ENCODE data around the gene RTN4R. TPM values are rescaled to one million over a fixed set of nuclear protein-coding genes. Genes with fewer than 3 reads are reported as not detected.

Gene RTN4R
- total and polyA plus RNA-seq, 2 of the 13 experiments (the other 11 are each of a cell fraction or from before 2014, with no cell fraction given) = 0.22 to 0.77 TPM

DNA sequence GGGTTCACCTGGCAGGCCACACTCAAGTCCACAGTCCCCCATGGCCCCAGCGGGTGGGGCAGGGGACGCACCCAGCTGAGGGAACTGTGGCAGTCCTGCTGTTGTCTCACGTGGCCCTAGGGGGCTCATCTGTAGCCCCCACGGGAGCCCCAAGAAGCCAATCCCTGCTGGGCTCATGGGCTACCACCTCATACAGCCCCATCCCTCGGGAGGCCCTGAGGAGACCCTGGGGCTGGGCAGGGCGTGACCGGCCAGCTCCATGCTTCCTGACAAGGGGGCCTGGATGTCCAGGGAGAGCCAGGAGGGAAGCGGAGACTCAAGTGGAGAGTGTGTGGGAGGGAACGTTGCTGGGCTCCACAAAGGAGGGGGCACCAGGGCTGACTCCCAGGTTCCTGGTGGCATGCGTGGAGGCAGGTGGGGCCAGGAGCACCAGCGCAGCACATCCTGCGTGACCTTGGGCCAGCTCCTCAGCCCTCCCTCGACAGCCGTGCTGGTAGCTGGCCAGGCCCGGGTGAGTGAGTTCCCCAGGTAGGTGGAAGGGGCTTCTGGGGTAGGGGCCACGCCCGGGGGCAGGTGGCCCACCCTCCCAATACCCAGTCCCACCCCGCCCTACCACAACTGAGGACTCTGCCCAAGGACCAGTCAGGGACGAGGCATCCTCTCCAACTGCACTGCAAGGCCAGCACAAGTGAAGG is 7.9 kb downstream of the RTN4R start:
- peaks cover 6 to 33% of the 10 kb centered on the region in 2 experiments; a peak in 4 of 5 replicates for H3K27me3 ChIP-seq (ENCODE audit: control insufficient read depth in 1 of 2, insufficient read depth in 2 of 2, low read length in 2 of 2)
- H3K27ac ChIP-seq (ENCODE audit: extremely low read length, insufficient read depth, low read length) = no peak overlapping the region
- no TSS peak for BruUV-seq (replicated peaks)
- H2AFZ ChIP-seq (ENCODE audit: low read length) = no peak overlapping the region
- H3K4me2 ChIP-seq (ENCODE audit: low read depth, low read length) = no peak overlapping the region
- peaks cover 12% of the 10 kb centered on the region for H3K4me1 ChIP-seq (ENCODE audit: insufficient read depth, low read length)
- ATAC-seq = no peak
- in situ Hi-C loops (cut with HindIII; ENCODE audit: extremely low pct_ligation_motif_present, low pct_unique_long_range_greater_than_20kb) = no loop called here
- peaks cover 6% of the 10 kb centered on the region; the same call in 1 of the 2 replicates for H4K20me1 ChIP-seq (ENCODE audit: insufficient read depth, low read length)
- 29% methylated on average over 6 of the region's 19 CpGs for WGBS (ENCODE audit: low lambda C conversion rate)
- H3K9me3 ChIP-seq (ENCODE audit: low read length) = no peaks in the 10 kb centered on the region
- ChIA-PET POLR2A (no interaction called here), CTCF (ENCODE audit: low intra/inter-chr PET ratio, low total read pairs) (no interaction called here)
- FAIRE-seq = no peak
- H3K36me3 ChIP-seq (replicated peaks in 1 of 2; ENCODE audit: control insufficient read depth in 1 of 2, insufficient read depth in 2 of 2, low read length in 2 of 2) = no peaks in the 10 kb centered on the region
- no peaks in the 10 kb centered on the region for H3K79me2 ChIP-seq (ENCODE audit: insufficient read depth, low read length)
- H3K9ac ChIP-seq (ENCODE audit: insufficient read depth, low read depth, low read length) = no peak overlapping the region
- DNase-seq (ENCODE audit: low spot score) = no peak
- H3K4me3 ChIP-seq (replicated peaks in 1 of 3; ENCODE audit: insufficient read depth in 1 of 3, low read depth in 2 of 3, low read length in 3 of 3) = no peak overlapping the region
- intact Hi-C loops (cut with micrococcal nuclease; ENCODE audit: unreplicated experiment) = loop anchor here (10.0 kb wide), 1 partner anchor 915 kb away; no protein-coding TSS in a partner anchor
- TF ChIP-seq, protein P1, sequence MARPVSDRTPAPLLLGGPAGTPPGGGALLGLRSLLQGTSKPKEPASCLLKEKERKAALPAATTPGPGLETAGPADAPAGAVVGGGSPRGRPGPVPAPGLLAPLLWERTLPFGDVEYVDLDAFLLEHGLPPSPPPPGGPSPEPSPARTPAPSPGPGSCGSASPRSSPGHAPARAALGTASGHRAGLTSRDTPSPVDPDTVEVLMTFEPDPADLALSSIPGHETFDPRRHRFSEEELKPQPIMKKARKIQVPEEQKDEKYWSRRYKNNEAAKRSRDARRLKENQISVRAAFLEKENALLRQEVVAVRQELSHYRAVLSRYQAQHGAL (CRISPR knock-in tag; IDR thresholded peaks at IDR 0.05; ENCODE audit: not compliant biosample characterization) = no peak
- TF ChIP-seq, protein P2, sequence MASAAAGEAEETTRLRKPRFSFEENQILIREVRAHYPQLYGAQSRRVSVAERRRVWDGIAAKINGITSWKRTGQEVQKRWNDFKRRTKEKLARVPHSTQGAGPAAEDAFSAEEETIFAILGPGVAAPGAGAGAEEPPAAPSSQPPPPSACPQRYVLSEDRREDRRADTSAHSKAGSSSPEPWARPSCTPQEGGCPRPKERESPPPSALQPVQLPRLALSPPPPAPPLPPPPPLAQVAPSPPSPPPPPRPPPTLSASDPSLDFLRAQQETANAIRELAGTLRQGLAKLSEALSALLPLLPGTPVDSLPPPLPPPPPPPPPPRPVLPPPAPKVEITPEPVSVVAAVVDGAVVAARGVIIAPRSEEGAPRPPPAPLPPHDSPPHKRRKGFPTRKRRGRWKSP (CRISPR knock-in tag; IDR thresholded peaks at IDR 0.05) = no peak
- TF ChIP-seq, protein P3, sequence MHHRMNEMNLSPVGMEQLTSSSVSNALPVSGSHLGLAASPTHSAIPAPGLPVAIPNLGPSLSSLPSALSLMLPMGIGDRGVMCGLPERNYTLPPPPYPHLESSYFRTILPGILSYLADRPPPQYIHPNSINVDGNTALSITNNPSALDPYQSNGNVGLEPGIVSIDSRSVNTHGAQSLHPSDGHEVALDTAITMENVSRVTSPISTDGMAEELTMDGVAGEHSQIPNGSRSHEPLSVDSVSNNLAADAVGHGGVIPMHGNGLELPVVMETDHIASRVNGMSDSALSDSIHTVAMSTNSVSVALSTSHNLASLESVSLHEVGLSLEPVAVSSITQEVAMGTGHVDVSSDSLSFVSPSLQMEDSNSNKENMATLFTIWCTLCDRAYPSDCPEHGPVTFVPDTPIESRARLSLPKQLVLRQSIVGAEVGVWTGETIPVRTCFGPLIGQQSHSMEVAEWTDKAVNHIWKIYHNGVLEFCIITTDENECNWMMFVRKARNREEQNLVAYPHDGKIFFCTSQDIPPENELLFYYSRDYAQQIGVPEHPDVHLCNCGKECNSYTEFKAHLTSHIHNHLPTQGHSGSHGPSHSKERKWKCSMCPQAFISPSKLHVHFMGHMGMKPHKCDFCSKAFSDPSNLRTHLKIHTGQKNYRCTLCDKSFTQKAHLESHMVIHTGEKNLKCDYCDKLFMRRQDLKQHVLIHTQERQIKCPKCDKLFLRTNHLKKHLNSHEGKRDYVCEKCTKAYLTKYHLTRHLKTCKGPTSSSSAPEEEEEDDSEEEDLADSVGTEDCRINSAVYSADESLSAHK (CRISPR knock-in tag; IDR thresholded peaks at IDR 0.05; ENCODE audit: borderline replicate concordance) = no peak
- no peak for TF ChIP-seq KLF15 (CRISPR knock-in tag; IDR thresholded peaks at IDR 0.05; ENCODE audit: borderline replicate concordance)
- no peak for TF ChIP-seq POLR2G (IDR thresholded peaks at IDR 0.05; ENCODE audit: low read depth, low read length)
- TF ChIP-seq YEATS4 (CRISPR knock-in tag; IDR thresholded peaks at IDR 0.05; ENCODE audit: borderline replicate concordance) = no peak
- TF ChIP-seq MEIS1 (CRISPR knock-in tag; IDR thresholded peaks at IDR 0.05; ENCODE audit: borderline replicate concordance) = no peak
- no peak for TF ChIP-seq XBP1 (CRISPR knock-in tag; IDR thresholded peaks at IDR 0.05)
- TF ChIP-seq NFYC (CRISPR knock-in tag; IDR thresholded peaks at IDR 0.05) = no peak
- TF ChIP-seq, protein P4, sequence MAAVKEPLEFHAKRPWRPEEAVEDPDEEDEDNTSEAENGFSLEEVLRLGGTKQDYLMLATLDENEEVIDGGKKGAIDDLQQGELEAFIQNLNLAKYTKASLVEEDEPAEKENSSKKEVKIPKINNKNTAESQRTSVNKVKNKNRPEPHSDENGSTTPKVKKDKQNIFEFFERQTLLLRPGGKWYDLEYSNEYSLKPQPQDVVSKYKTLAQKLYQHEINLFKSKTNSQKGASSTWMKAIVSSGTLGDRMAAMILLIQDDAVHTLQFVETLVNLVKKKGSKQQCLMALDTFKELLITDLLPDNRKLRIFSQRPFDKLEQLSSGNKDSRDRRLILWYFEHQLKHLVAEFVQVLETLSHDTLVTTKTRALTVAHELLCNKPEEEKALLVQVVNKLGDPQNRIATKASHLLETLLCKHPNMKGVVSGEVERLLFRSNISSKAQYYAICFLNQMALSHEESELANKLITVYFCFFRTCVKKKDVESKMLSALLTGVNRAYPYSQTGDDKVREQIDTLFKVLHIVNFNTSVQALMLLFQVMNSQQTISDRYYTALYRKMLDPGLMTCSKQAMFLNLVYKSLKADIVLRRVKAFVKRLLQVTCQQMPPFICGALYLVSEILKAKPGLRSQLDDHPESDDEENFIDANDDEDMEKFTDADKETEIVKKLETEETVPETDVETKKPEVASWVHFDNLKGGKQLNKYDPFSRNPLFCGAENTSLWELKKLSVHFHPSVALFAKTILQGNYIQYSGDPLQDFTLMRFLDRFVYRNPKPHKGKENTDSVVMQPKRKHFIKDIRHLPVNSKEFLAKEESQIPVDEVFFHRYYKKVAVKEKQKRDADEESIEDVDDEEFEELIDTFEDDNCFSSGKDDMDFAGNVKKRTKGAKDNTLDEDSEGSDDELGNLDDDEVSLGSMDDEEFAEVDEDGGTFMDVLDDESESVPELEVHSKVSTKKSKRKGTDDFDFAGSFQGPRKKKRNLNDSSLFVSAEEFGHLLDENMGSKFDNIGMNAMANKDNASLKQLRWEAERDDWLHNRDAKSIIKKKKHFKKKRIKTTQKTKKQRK (IDR thresholded peaks at IDR 0.05; ENCODE audit: low read length) = no peak
- no peak for TF ChIP-seq RBM22 (optimal IDR thresholded peaks at IDR 0.05; ENCODE audit: low read length)
- no peak for TF ChIP-seq RARA (CRISPR knock-in tag; IDR thresholded peaks at IDR 0.05)
- no peak for TF ChIP-seq SMYD3 (CRISPR knock-in tag; IDR thresholded peaks at IDR 0.05)

Measured in HepG2 (cell line).